WTC11 (cell line): ENCODE data around the gene LRRC41. TPM values are rescaled to one million over a fixed set of nuclear protein-coding genes. Genes with fewer than 3 reads are reported as not detected.

ENCODE experiments used
- ATAC-seq: fragments of 200-7000 bp; cut with Tn5 transposase; 2 replicates; pipeline ENCODE4 v1.10.0; 2021; ENCODE audit warnings: mild to moderate bottlenecking, moderate library complexity
- CTCF ChIA-PET: fragments of 300-600 bp; sonication (Branson Sonifier 250); formaldehyde crosslinking; loops from one replicate; lab custom pipeline; 2021; ENCODE audit warnings: antibody characterized with exemption; lab: Charles Lee
- POLR2A ChIA-PET: fragments of 350-600 bp; sonication (Branson Sonifier 250); formaldehyde crosslinking; loops from one replicate; lab custom pipeline; 2021; ENCODE audit warnings: antibody characterized with exemption; lab: Charles Lee
- DNase-seq: peaks from one replicate; pipeline ENCODE4 v3.0.0; 2021; ENCODE audit warnings: low spot score
- H3K27ac Mint-ChIP-seq: 2 replicates; pipeline ENCODE4 v1.8.0; 2021; ENCODE audit warnings: mixed read lengths
- H3K27me3 Mint-ChIP-seq: 2 replicates; pipeline ENCODE4 v1.8.0; 2021; ENCODE audit warnings: low read depth, mild to moderate bottlenecking, moderate library complexity, mixed read lengths
- H3K36me3 Mint-ChIP-seq: 2 replicates; pipeline ENCODE4 v1.8.0; 2021; ENCODE audit warnings: mixed read lengths
- H3K4me1 Mint-ChIP-seq: 2 replicates; pipeline ENCODE4 v1.8.0; 2022; ENCODE audit warnings: mixed read lengths
- H3K4me3 Mint-ChIP-seq: 2 replicates; pipeline ENCODE4 v1.8.0; 2021; ENCODE audit warnings: mild to moderate bottlenecking, moderate library complexity, mixed read lengths
- H3K9me3 Mint-ChIP-seq: 2 replicates; pipeline ENCODE4 v1.8.0; 2021; ENCODE audit warnings: mixed read lengths
- ATF6 ChIP-seq: sonication (generic); formaldehyde crosslinking; IDR thresholded peaks from 2 replicates; pipeline ENCODE4 v1.8.1; 2023; ENCODE audit warnings: mild to moderate bottlenecking, missing genetic modification reagents
- CBFB ChIP-seq: sonication (generic); formaldehyde crosslinking; IDR thresholded peaks from 2 replicates; pipeline ENCODE4 v1.8.1; 2022; ENCODE audit warnings: mild to moderate bottlenecking, low read depth, missing genetic modification reagents
- ELF4 ChIP-seq: sonication (generic); formaldehyde crosslinking; IDR thresholded peaks from 2 replicates; pipeline ENCODE4 v1.8.1; 2022; ENCODE audit warnings: low read depth, mild to moderate bottlenecking, moderate library complexity, missing genetic modification reagents
- EMX1 ChIP-seq: fragments of 250-450 bp; sonication (Bioruptor Pico); IDR thresholded peaks from 2 replicates; pipeline ENCODE4 v1.8.0; 2021; ENCODE audit warnings: mild to moderate bottlenecking
- ESRRA ChIP-seq: sonication (generic); formaldehyde crosslinking; IDR thresholded peaks from 2 replicates; pipeline ENCODE4 v1.8.1; 2022; ENCODE audit warnings: mild to moderate bottlenecking, missing genetic modification reagents, borderline replicate concordance
- FOXK1 ChIP-seq: sonication (generic); formaldehyde crosslinking; IDR thresholded peaks from 2 replicates; pipeline ENCODE4 v1.8.0; 2022; ENCODE audit warnings: mild to moderate bottlenecking, moderate library complexity, missing genetic modification reagents
- IRF1 ChIP-seq: sonication (generic); formaldehyde crosslinking; IDR thresholded peaks from 2 replicates; pipeline ENCODE4 v1.8.0; 2023; ENCODE audit warnings: missing genetic modification reagents
- MAX ChIP-seq: sonication (generic); formaldehyde crosslinking; IDR thresholded peaks from 2 replicates; pipeline ENCODE4 v1.8.0; 2022; ENCODE audit warnings: mild to moderate bottlenecking, missing genetic modification reagents
- NFE2L1 ChIP-seq: sonication (generic); formaldehyde crosslinking; IDR thresholded peaks from 2 replicates; pipeline ENCODE4 v1.8.1; 2023; ENCODE audit warnings: missing genetic modification reagents
- OVOL2 ChIP-seq: fragments of 250-450 bp; sonication (Bioruptor Pico); IDR thresholded peaks from 2 replicates; pipeline ENCODE4 v1.9.0; 2021; ENCODE audit warnings: mild to moderate bottlenecking, borderline replicate concordance
- SMAD3 ChIP-seq: sonication (generic); formaldehyde crosslinking; IDR thresholded peaks from 2 replicates; pipeline ENCODE4 v1.8.0; 2022; ENCODE audit warnings: missing genetic modification reagents, mild to moderate bottlenecking, borderline replicate concordance
- SP1 ChIP-seq: sonication (generic); formaldehyde crosslinking; conservative IDR thresholded peaks from 2 replicates; pipeline ENCODE4 v1.8.1; 2022; ENCODE audit warnings: missing genetic modification reagents
- ZBTB43 ChIP-seq: sonication (generic); formaldehyde crosslinking; IDR thresholded peaks from 2 replicates; pipeline ENCODE4 v1.8.1; 2023; ENCODE audit warnings: mild to moderate bottlenecking, missing genetic modification reagents
- ZNF512 ChIP-seq: sonication (generic); formaldehyde crosslinking; IDR thresholded peaks from 2 replicates; pipeline ENCODE4 v1.8.1; 2022; ENCODE audit warnings: missing genetic modification reagents, borderline replicate concordance
- total RNA-seq: library from RNA; stranded (reverse); gene quantifications from 3 replicates; pipeline ENCODE4 v1.2.3, GENCODE V29; 2021
- TF ChIP-seq, protein P1 (sequence below): fragments of 250-450 bp; sonication (Bioruptor Pico); IDR thresholded peaks from 2 replicates; pipeline ENCODE4 v1.8.0; 2021; ENCODE audit warnings: mild to moderate bottlenecking
- TF ChIP-seq, protein P2 (sequence below): sonication (generic); formaldehyde crosslinking; IDR thresholded peaks from 2 replicates; pipeline ENCODE4 v1.8.1; 2022; ENCODE audit warnings: mild to moderate bottlenecking, moderate library complexity, missing genetic modification reagents
- TF ChIP-seq, protein P3 (sequence below): fragments of 250-450 bp; sonication (Bioruptor Pico); IDR thresholded peaks from 2 replicates; pipeline ENCODE4 v1.9.0; 2021; ENCODE audit warnings: mild to moderate bottlenecking
- TF ChIP-seq, protein P4 (sequence below): fragments of 250-450 bp; sonication (Bioruptor Pico); IDR thresholded peaks from 2 replicates; pipeline ENCODE4 v1.9.0; 2021; ENCODE audit warnings: moderate library complexity, mild to moderate bottlenecking, inconsistent platforms, borderline replicate concordance
- TF ChIP-seq, protein P5 (sequence below): sonication (generic); formaldehyde crosslinking; IDR thresholded peaks from 2 replicates; pipeline ENCODE4 v1.8.1; 2022; ENCODE audit warnings: low read depth, mild to moderate bottlenecking, moderate library complexity, missing genetic modification reagents, borderline replicate concordance
- TF ChIP-seq, protein P6 (sequence below): sonication (generic); formaldehyde crosslinking; conservative IDR thresholded peaks from 2 replicates; pipeline ENCODE4 v1.8.1; 2023; ENCODE audit warnings: mild to moderate bottlenecking, low read depth, missing genetic modification reagents, moderate library complexity

Gene LRRC41
- total RNA-seq, 1 experiment from 2014 or later: 46.0 TPM

DNA sequence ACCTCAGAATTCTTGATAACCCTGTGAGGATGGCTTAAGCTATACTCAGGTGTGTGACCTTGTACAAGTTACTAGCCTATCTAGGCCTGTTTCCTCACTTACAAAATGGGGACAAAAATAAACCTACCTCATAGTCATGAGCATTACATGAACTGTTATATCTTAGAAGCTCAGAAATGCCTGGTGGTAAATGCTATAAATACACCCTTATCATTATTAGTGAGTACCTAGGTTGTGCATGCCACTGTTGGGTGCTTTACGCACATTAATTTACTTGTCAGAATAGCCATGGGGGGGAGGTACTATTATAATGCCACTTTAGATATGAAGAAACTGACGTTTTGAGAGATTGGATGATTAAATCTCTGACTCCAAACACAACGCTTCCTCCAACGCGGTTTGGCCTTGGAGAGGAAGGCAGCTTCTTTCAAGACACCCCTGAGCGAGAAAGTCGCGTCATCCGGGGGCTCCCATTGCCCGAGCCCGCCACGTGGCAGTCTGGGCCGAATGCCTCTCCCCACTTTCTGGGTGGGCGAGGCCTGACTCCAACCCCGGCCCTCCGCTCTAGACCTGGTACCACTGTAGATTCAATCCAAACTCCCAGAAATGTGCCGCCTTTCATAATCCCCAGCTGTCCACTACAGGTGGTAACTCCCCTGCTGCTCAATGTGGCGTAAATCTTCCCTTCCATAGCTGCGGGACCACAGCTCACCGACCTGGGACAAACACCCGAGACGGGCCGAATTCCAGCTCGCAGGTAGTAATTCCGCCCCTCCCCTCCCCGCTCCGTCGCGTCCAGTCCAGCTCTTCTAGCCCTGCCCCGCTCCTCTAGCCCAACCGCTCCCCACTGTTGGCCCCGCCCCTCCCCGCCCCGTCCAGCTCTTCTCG is 56.6 kb downstream of the LRRC41 start:
- POLR2A ChIA-PET: interaction anchor here (0.5 to 1.5 kb wide), 5 partner anchors 10 to 93 kb away, joined by 3 to 9 read pairs (median 5); partner anchors contain the start of genes LRRC41 and UQCRH
- CTCF ChIA-PET: interaction anchor here (0.6 to 5.8 kb wide), 26 partner anchors 12 to 431 kb away, joined by 3 to 126 read pairs (median 4); partner anchors contain the start of genes LRRC41, NSUN4, POMGNT1 and UQCRH
- H3K4me3 Mint-ChIP-seq: peak overlapping the region; percentile 97
- ATAC-seq (peak; percentile 81), DNase-seq (no peak)
- H3K27ac Mint-ChIP-seq: peak overlapping the region; percentile 99
- H3K36me3 Mint-ChIP-seq: peaks cover 25% of the 10 kb centered on the region
- no peaks in the 10 kb centered on the region; the same call in 1 of the 2 replicates for H3K27me3 Mint-ChIP-seq
- H3K4me1 Mint-ChIP-seq: peaks cover 17% of the 10 kb centered on the region
- peaks cover 5% of the 10 kb centered on the region for H3K9me3 Mint-ChIP-seq
- TF ChIP-seq, protein P1, sequence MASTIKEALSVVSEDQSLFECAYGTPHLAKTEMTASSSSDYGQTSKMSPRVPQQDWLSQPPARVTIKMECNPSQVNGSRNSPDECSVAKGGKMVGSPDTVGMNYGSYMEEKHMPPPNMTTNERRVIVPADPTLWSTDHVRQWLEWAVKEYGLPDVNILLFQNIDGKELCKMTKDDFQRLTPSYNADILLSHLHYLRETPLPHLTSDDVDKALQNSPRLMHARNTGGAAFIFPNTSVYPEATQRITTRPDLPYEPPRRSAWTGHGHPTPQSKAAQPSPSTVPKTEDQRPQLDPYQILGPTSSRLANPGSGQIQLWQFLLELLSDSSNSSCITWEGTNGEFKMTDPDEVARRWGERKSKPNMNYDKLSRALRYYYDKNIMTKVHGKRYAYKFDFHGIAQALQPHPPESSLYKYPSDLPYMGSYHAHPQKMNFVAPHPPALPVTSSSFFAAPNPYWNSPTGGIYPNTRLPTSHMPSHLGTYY: no peak
- TF ChIP-seq, protein P2, sequence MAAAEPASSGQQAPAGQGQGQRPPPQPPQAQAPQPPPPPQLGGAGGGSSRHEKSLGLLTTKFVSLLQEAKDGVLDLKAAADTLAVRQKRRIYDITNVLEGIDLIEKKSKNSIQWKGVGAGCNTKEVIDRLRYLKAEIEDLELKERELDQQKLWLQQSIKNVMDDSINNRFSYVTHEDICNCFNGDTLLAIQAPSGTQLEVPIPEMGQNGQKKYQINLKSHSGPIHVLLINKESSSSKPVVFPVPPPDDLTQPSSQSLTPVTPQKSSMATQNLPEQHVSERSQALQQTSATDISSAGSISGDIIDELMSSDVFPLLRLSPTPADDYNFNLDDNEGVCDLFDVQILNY (CRISPR knock-in tag): no peak
- TF ChIP-seq MAX (CRISPR knock-in tag): peak; percentile 82
- TF ChIP-seq ZBTB43 (CRISPR knock-in tag): 0 out of 2 replicates have a peak, but pooled peaks have one; percentile 3
- TF ChIP-seq SMAD3 (CRISPR knock-in tag): no peak
- TF ChIP-seq, protein P3, sequence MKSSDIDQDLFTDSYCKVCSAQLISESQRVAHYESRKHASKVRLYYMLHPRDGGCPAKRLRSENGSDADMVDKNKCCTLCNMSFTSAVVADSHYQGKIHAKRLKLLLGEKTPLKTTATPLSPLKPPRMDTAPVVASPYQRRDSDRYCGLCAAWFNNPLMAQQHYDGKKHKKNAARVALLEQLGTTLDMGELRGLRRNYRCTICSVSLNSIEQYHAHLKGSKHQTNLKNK (CRISPR knock-in tag): no peak
- no peak; the same call in 1 of the 2 replicates for TF ChIP-seq SP1 (CRISPR knock-in tag)
- TF ChIP-seq ATF6 (CRISPR knock-in tag): no peak
- no peak for TF ChIP-seq OVOL2
- TF ChIP-seq, protein P4, sequence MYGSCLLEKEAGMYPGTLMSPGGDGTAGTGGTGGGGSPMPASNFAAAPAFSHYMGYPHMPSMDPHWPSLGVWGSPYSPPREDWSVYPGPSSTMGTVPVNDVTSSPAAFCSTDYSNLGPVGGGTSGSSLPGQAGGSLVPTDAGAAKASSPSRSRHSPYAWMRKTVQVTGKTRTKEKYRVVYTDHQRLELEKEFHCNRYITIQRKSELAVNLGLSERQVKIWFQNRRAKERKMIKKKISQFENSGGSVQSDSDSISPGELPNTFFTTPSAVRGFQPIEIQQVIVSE (CRISPR knock-in tag): no peak
- no peak for TF ChIP-seq ESRRA (CRISPR knock-in tag)
- TF ChIP-seq NFE2L1 (CRISPR knock-in tag): no peak
- no peak for TF ChIP-seq CBFB (CRISPR knock-in tag)
- TF ChIP-seq FOXK1 (CRISPR knock-in tag): no peak
- TF ChIP-seq, protein P5, sequence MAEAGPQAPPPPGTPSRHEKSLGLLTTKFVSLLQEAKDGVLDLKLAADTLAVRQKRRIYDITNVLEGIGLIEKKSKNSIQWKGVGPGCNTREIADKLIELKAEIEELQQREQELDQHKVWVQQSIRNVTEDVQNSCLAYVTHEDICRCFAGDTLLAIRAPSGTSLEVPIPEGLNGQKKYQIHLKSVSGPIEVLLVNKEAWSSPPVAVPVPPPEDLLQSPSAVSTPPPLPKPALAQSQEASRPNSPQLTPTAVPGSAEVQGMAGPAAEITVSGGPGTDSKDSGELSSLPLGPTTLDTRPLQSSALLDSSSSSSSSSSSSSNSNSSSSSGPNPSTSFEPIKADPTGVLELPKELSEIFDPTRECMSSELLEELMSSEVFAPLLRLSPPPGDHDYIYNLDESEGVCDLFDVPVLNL (CRISPR knock-in tag): no peak
- TF ChIP-seq ELF4 (CRISPR knock-in tag): no peak
- no peak for TF ChIP-seq IRF1
- TF ChIP-seq, protein P6, sequence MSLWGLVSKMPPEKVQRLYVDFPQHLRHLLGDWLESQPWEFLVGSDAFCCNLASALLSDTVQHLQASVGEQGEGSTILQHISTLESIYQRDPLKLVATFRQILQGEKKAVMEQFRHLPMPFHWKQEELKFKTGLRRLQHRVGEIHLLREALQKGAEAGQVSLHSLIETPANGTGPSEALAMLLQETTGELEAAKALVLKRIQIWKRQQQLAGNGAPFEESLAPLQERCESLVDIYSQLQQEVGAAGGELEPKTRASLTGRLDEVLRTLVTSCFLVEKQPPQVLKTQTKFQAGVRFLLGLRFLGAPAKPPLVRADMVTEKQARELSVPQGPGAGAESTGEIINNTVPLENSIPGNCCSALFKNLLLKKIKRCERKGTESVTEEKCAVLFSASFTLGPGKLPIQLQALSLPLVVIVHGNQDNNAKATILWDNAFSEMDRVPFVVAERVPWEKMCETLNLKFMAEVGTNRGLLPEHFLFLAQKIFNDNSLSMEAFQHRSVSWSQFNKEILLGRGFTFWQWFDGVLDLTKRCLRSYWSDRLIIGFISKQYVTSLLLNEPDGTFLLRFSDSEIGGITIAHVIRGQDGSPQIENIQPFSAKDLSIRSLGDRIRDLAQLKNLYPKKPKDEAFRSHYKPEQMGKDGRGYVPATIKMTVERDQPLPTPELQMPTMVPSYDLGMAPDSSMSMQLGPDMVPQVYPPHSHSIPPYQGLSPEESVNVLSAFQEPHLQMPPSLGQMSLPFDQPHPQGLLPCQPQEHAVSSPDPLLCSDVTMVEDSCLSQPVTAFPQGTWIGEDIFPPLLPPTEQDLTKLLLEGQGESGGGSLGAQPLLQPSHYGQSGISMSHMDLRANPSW: no peak
- no peak for TF ChIP-seq ZNF512 (CRISPR knock-in tag)
- TF ChIP-seq EMX1 (CRISPR knock-in tag): no peak
